Smooth muscle cell (in vitro differentiated cells): ENCODE data around the gene EPS8L1. TPM values are rescaled to one million over a fixed set of nuclear protein-coding genes. Genes with fewer than 3 reads are reported as not detected.
"Not testable (repeated sequence)": the region's sequence is repeated elsewhere in the genome, so short reads cannot be mapped to it uniquely, and the experiment has no call there.

Experiments
- DNase-seq: peaks from one replicate; lab custom pipeline; 2025; ENCODE audit not compliant: unreplicated experiment; lab: John Stamatoyannopoulos, UW
- H2AFZ ChIP-seq: fragments of 200-600 bp; sonication (generic); 2 replicates; pipeline ENCODE4 v1.6.0; 2016; ENCODE audit warnings: antibody characterized with exemption, low read depth, mild to moderate bottlenecking
- H3F3A ChIP-seq: fragments of 200-600 bp; sonication (generic); 2 replicates; pipeline ENCODE4 v1.6.0; 2017; ENCODE audit warnings: antibody characterized with exemption, low read depth
- H3K27ac ChIP-seq: fragments of 200-600 bp; sonication (generic); 2 replicates; pipeline ENCODE4 v1.5.1; 2016; ENCODE audit warnings: low read depth, mild to moderate bottlenecking
- H3K27me3 ChIP-seq: fragments of 200-600 bp; sonication (generic); 2 replicates; pipeline ENCODE4 v1.6.1; 2016; ENCODE audit warnings: low read depth, mild to moderate bottlenecking
- H3K36me3 ChIP-seq: fragments of 200-600 bp; sonication (generic); 2 replicates; pipeline ENCODE4 v1.5.1; 2016; ENCODE audit warnings: low read depth
- H3K4me1 ChIP-seq: fragments of 200-600 bp; sonication (generic); 2 replicates; pipeline ENCODE4 v1.5.1; 2016; ENCODE audit warnings: low read depth
- H3K4me2 ChIP-seq: fragments of 200-600 bp; sonication (generic); 2 replicates; pipeline ENCODE4 v1.6.0; 2016; ENCODE audit warnings: mild to moderate bottlenecking
- H3K4me3 ChIP-seq: fragments of 200-600 bp; sonication (generic); 2 replicates; pipeline ENCODE4 v1.5.1; 2016; ENCODE audit warnings: mild to moderate bottlenecking
- H3K79me2 ChIP-seq: fragments of 200-600 bp; sonication (generic); 2 replicates; pipeline ENCODE4 v1.6.0; 2016; ENCODE audit warnings: low read depth, mild to moderate bottlenecking
- H3K9ac ChIP-seq: fragments of 200-600 bp; sonication (generic); 2 replicates; pipeline ENCODE4 v1.6.0; 2016; ENCODE audit warnings: low read depth
- H3K9me3 ChIP-seq: fragments of 200-600 bp; sonication (generic); replicated peaks from 2 replicates; pipeline ENCODE4 v1.5.1; 2016; ENCODE audit warnings: low read depth
- H4K20me1 ChIP-seq: fragments of 200-600 bp; sonication (generic); 2 replicates; pipeline ENCODE4 v1.6.0; 2016; ENCODE audit warnings: low read depth
- WGBS: methylation state at CpG from one replicate; pipeline ENCODE4 v1.1.7; 2016; ENCODE audit warnings: low lambda C conversion rate; 5-methylcytosine and 5-hydroxymethylcytosine counted together
- polyA plus RNA-seq: library from polyadenylated mRNA; unstranded; fragments of >200 nt; fragmentation: Nextera tagmentation; extraction: Ambion mirVana; gene quantifications from 2 replicates; pipeline ENCODE4 v1.2.1, GENCODE V29; 2016
- total RNA-seq: library from RNA; depleted of rRNA; stranded (reverse); fragments of >200 nt; gene quantifications from 2 replicates; pipeline ENCODE4 v1.2.3, GENCODE V29; 2014
- TF ChIP-seq, protein P1 (sequence below): fragments of 200-600 bp; sonication (generic); IDR thresholded peaks from 2 replicates; pipeline ENCODE4 v1.5.1; 2017; ENCODE audit warnings: borderline replicate concordance, mild to moderate bottlenecking, antibody characterized with exemption; ENCODE audit not compliant: insufficient read depth, poor library complexity, severe bottlenecking

Gene EPS8L1
- total and polyA plus RNA-seq, 2 experiments from 2014 or later: 16.8 to 32.9 TPM

DNA sequence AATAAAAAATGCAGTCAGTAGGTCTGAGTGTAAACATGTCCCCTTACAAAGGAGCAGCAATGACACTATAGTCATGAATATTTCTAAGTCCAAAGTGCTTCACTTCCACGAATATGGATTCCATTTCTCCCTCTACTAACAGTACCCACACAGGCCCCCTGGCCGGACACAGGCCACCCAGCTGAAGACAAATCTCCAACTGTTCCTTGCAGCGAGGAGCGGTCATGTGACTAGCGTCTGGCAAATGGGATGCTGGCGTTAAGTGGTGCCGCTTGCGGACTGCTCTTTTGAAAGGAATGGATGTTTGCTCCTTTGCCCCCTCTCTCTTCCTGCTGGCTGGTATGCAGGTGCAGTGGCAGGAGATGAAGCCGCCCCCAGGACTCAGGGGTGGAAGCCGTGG is 25.6 kb downstream of the EPS8L1 start:
- Histone ChIP-seq H3K79me2 (no peaks in the 10 kb centered on the region), H3F3A (no peaks in the 10 kb centered on the region), H3K36me3 (peaks cover 10% of the 10 kb centered on the region), H3K9ac (no peak overlapping the region), H2AFZ (no peak overlapping the region), H3K4me2 (no peak overlapping the region), H3K27me3 (no peaks in the 10 kb centered on the region), H3K4me1 (no peaks in the 10 kb centered on the region), H4K20me1 (peaks cover 48% of the 10 kb centered on the region), H3K9me3 (no peaks in the 10 kb centered on the region), H3K27ac (no peak overlapping the region), H3K4me3 (no peak overlapping the region)
- TF ChIP-seq, protein P1, sequence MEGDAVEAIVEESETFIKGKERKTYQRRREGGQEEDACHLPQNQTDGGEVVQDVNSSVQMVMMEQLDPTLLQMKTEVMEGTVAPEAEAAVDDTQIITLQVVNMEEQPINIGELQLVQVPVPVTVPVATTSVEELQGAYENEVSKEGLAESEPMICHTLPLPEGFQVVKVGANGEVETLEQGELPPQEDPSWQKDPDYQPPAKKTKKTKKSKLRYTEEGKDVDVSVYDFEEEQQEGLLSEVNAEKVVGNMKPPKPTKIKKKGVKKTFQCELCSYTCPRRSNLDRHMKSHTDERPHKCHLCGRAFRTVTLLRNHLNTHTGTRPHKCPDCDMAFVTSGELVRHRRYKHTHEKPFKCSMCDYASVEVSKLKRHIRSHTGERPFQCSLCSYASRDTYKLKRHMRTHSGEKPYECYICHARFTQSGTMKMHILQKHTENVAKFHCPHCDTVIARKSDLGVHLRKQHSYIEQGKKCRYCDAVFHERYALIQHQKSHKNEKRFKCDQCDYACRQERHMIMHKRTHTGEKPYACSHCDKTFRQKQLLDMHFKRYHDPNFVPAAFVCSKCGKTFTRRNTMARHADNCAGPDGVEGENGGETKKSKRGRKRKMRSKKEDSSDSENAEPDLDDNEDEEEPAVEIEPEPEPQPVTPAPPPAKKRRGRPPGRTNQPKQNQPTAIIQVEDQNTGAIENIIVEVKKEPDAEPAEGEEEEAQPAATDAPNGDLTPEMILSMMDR: no peak
- no peak for DNase-seq
- 89% methylated on average over 10 of the region's 10 CpGs for WGBS

DNA sequence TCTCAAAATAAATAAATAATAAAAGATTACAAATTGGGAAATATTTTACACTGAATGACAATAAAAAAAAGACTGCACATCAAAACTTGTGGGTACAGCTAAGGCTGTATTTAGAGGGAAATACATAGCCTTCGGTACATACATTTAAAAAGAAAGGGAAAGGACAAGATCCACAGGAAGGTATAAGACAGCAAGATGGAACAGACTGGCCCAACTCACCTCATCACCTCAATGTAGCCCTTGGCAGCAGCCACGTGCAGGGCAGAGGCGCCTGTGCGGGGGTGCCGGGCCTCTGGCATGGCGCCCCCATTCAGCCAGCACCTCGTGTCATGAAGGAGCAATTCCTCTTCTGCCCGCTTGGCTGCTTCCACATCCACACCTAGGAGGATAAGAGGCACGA is 27.5 kb downstream of the EPS8L1 start:
- no peak overlapping the region for H2AFZ ChIP-seq
- 97% methylated on average over 9 of the region's 9 CpGs for WGBS
- H3F3A ChIP-seq: no peaks in the 10 kb centered on the region
- no peaks in the 10 kb centered on the region for H3K27me3 ChIP-seq
- peaks cover 53% of the 10 kb centered on the region for H4K20me1 ChIP-seq
- DNase-seq: no peak
- TF ChIP-seq, protein P1: no peak
- no peak overlapping the region for H3K9ac ChIP-seq
- no peak overlapping the region for H3K27ac ChIP-seq
- H3K4me3 ChIP-seq: no peak overlapping the region
- H3K36me3 ChIP-seq: peaks cover 10% of the 10 kb centered on the region
- H3K4me1 ChIP-seq: no peaks in the 10 kb centered on the region
- peaks cover 5% of the 10 kb centered on the region for H3K79me2 ChIP-seq
- no peaks in the 10 kb centered on the region for H3K9me3 ChIP-seq
- H3K4me2 ChIP-seq: no peak overlapping the region

DNA sequence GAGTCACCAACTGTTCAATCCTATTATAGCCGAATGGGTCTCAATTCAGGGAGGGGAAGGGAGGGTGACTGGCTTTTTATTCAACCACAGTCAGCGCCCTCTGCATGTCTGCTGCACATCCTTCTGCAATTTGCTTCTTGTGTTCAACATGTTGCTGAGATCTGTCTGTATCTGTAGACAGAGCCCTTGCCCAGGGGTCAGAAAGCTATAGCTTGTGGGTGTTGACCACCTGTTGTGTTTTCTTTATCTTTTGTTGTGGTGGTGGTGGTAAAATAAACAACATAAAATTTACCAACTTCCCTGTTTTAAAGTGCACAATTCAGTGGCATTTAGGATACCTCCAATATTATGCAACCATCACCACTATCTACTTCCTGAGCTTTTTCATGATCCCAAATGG is 29.6 kb downstream of the EPS8L1 start:
- Histone ChIP-seq H3K4me3 (no peak overlapping the region), H3K9me3 (no peaks in the 10 kb centered on the region), H3K9ac (no peak overlapping the region), H3K27me3 (no peaks in the 10 kb centered on the region), H3K27ac (no peak overlapping the region), H4K20me1 (peaks cover 55% of the 10 kb centered on the region), H3K4me2 (no peak overlapping the region), H3K79me2 (peaks cover 8% of the 10 kb centered on the region), H3F3A (no peaks in the 10 kb centered on the region), H3K4me1 (no peaks in the 10 kb centered on the region), H3K36me3 (peaks cover 10% of the 10 kb centered on the region), H2AFZ (no peak overlapping the region)
- no peak for DNase-seq
- TF ChIP-seq, protein P1: no peak
- 96% methylated on average over 2 of the region's 2 CpGs for WGBS

DNA sequence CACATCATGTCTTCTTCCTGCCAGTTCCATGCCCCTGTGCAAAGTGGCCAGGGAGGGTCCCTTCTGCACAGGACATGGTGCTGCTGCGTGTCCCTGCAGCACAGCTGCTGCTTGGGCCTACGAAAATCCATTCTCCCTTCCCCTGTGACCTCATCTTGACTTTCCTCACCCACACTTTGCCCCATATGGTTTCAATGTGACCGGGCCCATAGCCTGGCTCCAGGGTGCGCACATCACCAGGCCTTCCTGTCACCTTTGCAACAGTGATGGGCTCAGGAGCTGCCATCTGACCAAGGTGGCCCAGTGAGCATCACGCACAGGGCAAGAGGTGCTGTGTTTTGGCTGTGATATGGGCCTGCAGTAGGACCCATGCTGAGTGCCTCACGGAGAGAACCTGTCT is 30.9 kb downstream of the EPS8L1 start:
- TF ChIP-seq, protein P1: no peak
- H3K4me2 ChIP-seq: no peak overlapping the region
- H3K36me3 ChIP-seq: peaks cover 10% of the 10 kb centered on the region
- H2AFZ ChIP-seq: no peak overlapping the region
- 100% methylated on average over 6 of the region's 6 CpGs for WGBS
- no peak overlapping the region for H3K4me3 ChIP-seq
- peaks cover 8% of the 10 kb centered on the region for H3K79me2 ChIP-seq
- H3K9me3 ChIP-seq: no peaks in the 10 kb centered on the region
- no peaks in the 10 kb centered on the region for H3K27me3 ChIP-seq
- no peaks in the 10 kb centered on the region for H3K4me1 ChIP-seq
- no peaks in the 10 kb centered on the region for H3F3A ChIP-seq
- no peak overlapping the region for H3K9ac ChIP-seq
- DNase-seq: no peak
- H3K27ac ChIP-seq: no peak overlapping the region
- peaks cover 61% of the 10 kb centered on the region for H4K20me1 ChIP-seq

DNA sequence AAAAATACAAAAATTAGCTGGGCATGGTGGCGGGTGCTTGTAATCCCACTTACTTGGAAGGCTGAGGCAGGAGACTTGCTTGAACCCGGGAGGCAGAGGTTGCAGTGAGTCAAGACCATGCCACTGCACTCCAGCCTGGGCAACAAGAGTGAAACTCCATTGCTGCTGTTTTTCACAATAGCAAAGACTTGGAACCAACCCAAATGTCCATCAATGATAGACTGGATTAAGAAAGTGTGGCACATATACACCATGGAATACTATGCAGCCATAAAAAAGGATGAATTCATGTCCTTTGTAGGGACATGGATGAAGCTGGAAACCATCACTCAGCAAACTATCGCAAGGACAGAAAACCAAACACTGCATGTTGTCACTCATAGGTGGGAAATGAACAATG is 31.6 kb downstream of the EPS8L1 start:
- not testable (repeated sequence) for H3K4me3 ChIP-seq, H3K27ac ChIP-seq, H3K4me1 ChIP-seq, H3K4me2 ChIP-seq, H3F3A ChIP-seq, H3K9ac ChIP-seq, H3K9me3 ChIP-seq, H2AFZ ChIP-seq, DNase-seq, H3K27me3 ChIP-seq
- H3K79me2 ChIP-seq: peaks cover 12% of the 10 kb centered on the region
- H4K20me1 ChIP-seq: peaks cover 67% of the 10 kb centered on the region
- peaks cover 10% of the 10 kb centered on the region for H3K36me3 ChIP-seq
- 96% methylated on average over 3 of the region's 3 CpGs for WGBS
